ENCODE measurements around the gene RIMS1.

- TF ChIP-seq EZH2phosphoT487 (IDR thresholded peaks at IDR 0.05; ENCODE audit: low read length) = no peak
- TF ChIP-seq CTCF (IDR thresholded peaks at IDR 0.05; ENCODE audit: low read length) = no peak
These were observed 225.3 kb downstream of the RIMS1 start for GRCh38 chr6:72111611-72112010.
